Stimulated activated CD8-positive, alpha-beta memory T cell treated with anti-CD3 and anti-CD28 coated beads, Interleukin-12 subunit alpha, Interleukin-12 subunit beta, amount 100 ng/mL, for 1 hour (primary cell): Measurements from ENCODE around the gene CD81.
"Not testable (repeated sequence)": the region's sequence is repeated elsewhere in the genome, so short reads cannot be mapped to it uniquely, and the experiment has no call there.

Experiments used
- DNase-seq: peaks from one replicate; pipeline ENCODE4 v3.0.0-alpha.2; 2020; ENCODE audit warnings: low read depth

Gene CD81

GRCh38 chr11:2357246-2357645 lies 19.9 kb upstream of the CD81 start:
- DNase-seq: no peak

GRCh38 chr11:2357651-2358050 lies 19.5 kb upstream of the CD81 start:
- DNase-seq: not testable (repeated sequence)

GRCh38 chr11:2358754-2359442 lies 18.2 kb upstream of the CD81 start:
- DNase-seq: no peak

- no peak for DNase-seq
Observed at GRCh38 chr11:2359557-2359956, 17.6 kb upstream of the CD81 start.

GRCh38 chr11:2360081-2360642 lies 16.9 kb upstream of the CD81 start:
- DNase-seq: no peak

GRCh38 chr11:2361565-2361964 lies 15.5 kb upstream of the CD81 start:
- DNase-seq: no peak

- no peak for DNase-seq
Observed at GRCh38 chr11:2362414-2362813, 14.7 kb upstream of the CD81 start.

GRCh38 chr11:2363130-2363529 lies 14.0 kb upstream of the CD81 start:
- no peak for DNase-seq

- DNase-seq: no peak
Observed at GRCh38 chr11:2363577-2364370, 13.3 kb upstream of the CD81 start.

GRCh38 chr11:2364386-2364785 lies 12.7 kb upstream of the CD81 start:
- DNase-seq: not testable (repeated sequence)

GRCh38 chr11:2365571-2366210 lies 11.4 kb upstream of the CD81 start:
- no peak for DNase-seq

GRCh38 chr11:2366276-2366675 lies 10.8 kb upstream of the CD81 start:
- DNase-seq: no peak

- no peak for DNase-seq
Observed at GRCh38 chr11:2366733-2367132, 10.4 kb upstream of the CD81 start.

GRCh38 chr11:2367266-2368160 lies 9.6 kb upstream of the CD81 start:
- no peak for DNase-seq

- no peak for DNase-seq
Observed at GRCh38 chr11:2368178-2368850, 8.8 kb upstream of the CD81 start.

GRCh38 chr11:2368851-2369180 lies 8.3 kb upstream of the CD81 start:
- no peak for DNase-seq

- no peak for DNase-seq
Observed at GRCh38 chr11:2369320-2369719, 7.8 kb upstream of the CD81 start.

- DNase-seq: no peak
Observed at GRCh38 chr11:2369896-2370295, 7.2 kb upstream of the CD81 start.

- DNase-seq: no peak
Observed at GRCh38 chr11:2374456-2375201, 2.5 kb upstream of the CD81 start.

- no peak for DNase-seq
Observed at GRCh38 chr11:2375341-2375853, 1.7 kb upstream of the CD81 start.
